Activated CD4-positive, alpha-beta T cell treated with anti-CD3 and anti-CD28 coated beads, Interleukin-2, amount 50 U/mL, for 1 hour (primary cell): ENCODE measurements around the gene POLN.
"Not testable (repeated sequence)": the region's sequence is repeated elsewhere in the genome, so short reads cannot be mapped to it uniquely, and the experiment has no call there.

Experiments used
- DNase-seq: peaks from one replicate; pipeline ENCODE4 v3.0.0-alpha.2; 2020

The POLN gene

GRCh38 chr4:2049381-2049780 lies 192.5 kb downstream of the POLN start:
- DNase-seq = no peak

DNA sequence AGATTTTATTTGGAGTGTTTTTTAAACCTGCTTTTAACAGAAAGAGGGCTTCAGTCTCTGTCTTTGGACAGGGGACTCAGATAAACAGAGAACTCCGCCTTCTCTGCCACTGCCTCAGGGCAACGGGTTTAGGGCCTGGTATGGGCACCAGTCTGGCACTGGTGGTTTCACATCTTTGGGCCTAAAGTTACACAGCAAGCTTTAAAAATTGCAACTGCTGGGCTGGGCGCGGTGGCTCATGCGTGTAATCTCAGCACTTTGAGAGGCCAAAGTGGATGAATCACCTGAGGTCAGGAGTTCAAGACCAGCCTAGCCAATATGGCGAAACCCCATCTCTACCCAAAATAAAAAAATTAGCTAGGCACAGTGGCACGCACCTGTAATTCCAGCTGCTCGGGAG lies 193.1 kb downstream of the POLN start:
- DNase-seq = no peak

GRCh38 chr4:2047781-2048581 lies 193.9 kb downstream of the POLN start:
- no peak for DNase-seq

GRCh38 chr4:2047031-2047660 lies 194.8 kb downstream of the POLN start:
- no peak for DNase-seq

DNA sequence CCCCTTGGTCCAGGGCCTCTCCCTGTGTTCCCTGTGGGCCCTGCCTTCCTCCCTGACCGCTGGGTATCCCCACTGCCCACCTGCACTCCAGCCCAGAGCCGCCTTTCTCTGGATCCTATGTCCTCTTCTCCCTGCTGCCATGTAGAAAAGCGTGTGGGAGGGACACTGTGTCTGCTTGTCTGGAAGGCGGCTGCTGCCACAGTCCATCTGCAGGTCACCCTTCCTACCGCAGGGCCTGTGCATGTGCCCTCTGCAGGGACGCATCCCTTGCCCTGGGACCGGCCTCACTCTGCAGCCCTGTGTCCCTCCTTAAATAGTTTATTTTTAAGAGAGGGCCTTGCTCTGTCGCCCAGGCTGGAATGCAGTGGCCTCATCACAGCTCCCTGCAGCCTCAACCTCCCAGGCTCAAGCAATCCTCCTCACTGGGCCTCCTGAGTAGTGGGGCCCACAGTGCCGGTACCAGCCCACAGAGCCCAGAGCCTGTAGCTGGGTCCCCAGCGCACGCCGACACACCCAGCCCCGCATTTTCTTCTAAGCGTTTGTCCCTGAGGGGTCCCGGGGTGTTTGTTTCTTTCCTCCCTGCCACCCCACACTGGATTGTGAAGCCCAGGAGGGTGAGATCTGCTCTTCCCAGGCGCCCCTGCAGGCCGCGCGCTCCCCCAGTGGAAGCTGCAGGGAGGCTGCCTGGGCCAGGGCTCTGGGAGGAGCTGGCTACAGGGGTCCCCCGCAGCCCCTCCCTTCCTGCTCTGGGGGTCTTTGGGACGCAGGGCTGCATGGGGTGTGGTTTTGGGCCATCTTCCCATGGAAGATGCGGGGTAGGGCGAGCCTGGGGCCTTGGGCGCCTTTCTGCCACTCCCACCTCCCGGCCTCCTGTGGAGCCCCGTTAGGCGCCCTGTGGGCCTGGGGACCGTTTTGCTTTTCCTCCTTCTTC lies 195.6 kb downstream of the POLN start:
- DNase-seq = no peak

DNA sequence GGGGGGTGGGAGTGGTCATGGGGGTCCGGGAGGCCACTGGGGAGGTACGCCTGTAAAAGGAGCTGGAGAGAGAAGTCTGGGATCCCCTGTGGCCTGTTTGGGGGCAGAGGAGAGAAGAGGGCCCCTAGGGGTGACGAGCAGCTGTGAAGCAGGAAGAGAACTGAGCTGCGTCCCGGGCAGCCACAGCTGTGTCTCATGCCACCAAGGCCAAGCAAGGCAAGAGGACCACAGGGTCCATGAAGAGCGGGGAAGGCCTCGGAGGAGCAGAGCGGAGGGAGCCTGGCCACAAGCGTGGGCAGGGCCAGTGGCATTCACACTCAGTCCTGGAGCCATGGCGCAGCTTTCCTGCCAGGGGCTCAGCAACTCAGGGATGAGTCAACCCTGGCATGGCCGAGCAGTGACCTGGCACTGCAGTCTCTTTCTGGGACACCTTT lies 196.4 kb downstream of the POLN start:
- no peak for DNase-seq

GRCh38 chr4:2044542-2045517 lies 197.1 kb downstream of the POLN start:
- no peak for DNase-seq

DNA sequence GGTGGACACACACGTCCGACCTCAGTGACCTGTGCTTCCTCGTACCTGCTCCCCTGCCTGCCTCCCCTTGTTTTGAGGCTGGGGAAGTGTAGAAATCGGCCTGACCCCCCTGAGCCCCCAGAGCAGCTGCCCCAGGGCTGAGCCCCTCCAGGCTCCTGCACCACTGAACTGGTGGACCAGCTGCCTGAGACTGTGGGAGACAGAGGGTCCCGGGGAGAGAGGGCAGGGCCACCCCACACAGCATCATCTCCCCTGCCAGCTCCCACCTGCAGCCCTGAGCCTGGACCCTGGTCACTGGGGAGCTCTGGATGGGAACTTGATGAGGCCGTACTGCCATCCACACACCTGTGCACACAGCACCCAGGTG lies 197.8 kb downstream of the POLN start:
- no peak for DNase-seq

DNA sequence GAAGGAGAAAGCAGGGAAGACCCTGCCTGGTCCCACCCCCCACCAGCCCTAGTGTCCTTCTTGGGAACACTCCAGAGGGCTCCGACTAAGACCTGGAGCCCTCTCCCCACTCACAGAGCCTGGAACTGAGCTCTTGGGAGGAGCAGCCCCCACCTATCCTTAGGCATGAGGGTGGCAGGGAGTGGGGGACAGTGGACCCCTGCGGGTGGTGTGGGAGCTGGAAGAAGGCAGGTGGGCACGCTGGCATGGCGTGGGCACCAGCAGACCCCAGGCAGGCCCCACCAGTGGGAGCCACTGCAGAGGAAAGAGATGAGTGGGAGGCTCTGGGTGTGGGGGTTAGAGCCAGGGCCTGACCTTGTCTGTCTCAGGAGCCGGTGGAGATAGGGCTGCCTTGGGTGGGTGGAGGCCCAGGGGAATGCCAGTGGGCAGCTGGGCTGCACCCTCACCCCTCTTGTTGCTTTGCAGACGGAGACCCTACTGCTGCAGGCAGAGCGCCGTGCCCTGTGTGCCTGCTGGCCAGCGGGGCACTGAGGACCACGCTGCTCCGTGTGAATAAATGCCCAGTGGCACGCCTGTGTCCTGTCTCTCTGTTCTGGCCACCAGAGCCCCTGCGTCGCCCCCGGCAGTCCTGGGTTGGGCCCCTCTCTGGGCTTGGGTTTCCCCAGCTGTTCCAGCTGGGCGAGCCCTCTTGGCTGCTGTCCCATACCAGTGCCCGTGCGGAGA lies 198.4 kb downstream of the POLN start:
- no peak for DNase-seq

DNA sequence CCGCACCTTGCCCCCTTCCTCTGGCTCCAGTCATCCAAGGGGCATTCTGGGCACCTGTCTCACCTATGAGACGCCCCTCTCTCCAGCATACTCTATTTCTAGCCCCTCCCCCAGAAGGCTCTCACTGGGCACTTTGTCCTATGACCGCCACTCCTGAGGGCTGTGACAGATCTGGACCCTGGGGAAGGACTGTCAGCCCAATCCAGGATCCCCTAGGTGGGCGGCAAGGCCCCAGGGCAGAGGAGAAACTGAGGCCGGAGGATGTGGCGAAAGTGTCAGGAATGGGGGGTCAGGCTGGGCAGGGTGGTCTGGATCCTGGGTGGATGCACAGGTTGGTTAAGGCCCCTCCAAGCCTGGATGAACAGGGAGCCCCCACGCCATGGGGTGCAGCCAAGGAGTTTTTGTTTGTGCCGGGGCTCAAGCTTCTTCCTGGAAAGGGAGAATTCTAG lies 198.9 kb downstream of the POLN start:
- DNase-seq = no peak

DNA sequence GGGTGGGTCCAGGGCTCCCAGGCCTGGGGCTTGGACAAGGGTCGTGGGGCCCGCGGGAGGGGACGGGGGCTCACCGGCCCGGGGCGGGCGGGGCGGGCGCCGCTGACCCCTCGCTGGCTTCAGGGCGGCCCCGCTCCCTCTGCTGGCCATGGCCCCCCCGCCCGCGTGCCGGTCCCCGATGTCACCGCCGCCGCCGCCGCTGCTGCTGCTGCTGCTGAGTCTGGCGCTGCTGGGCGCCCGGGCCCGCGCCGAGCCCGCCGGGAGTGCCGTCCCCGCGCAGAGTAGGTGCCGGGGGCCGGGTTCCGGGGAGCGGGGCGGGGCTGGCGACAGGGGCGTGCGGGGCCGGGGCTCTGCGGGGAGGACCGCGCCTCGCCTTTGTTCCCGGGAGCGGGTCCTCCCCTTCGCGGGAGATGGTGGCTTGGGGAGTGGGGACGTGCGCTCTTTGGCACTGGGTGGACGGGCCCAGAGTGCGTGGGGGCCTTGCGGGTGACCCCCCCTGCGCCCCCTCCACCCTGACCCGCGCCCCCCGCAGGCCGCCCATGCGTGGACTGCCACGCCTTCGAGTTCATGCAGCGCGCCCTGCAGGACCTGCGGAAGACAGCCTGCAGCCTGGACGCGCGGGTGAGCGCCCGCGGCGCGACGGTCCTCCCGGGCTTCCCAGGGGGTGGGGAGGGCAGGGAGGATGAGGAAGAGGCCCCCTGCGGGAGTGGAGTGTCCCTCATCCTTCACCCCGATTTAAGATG lies 199.5 kb downstream of the POLN start:
- DNase-seq = peak; percentile 46

DNA sequence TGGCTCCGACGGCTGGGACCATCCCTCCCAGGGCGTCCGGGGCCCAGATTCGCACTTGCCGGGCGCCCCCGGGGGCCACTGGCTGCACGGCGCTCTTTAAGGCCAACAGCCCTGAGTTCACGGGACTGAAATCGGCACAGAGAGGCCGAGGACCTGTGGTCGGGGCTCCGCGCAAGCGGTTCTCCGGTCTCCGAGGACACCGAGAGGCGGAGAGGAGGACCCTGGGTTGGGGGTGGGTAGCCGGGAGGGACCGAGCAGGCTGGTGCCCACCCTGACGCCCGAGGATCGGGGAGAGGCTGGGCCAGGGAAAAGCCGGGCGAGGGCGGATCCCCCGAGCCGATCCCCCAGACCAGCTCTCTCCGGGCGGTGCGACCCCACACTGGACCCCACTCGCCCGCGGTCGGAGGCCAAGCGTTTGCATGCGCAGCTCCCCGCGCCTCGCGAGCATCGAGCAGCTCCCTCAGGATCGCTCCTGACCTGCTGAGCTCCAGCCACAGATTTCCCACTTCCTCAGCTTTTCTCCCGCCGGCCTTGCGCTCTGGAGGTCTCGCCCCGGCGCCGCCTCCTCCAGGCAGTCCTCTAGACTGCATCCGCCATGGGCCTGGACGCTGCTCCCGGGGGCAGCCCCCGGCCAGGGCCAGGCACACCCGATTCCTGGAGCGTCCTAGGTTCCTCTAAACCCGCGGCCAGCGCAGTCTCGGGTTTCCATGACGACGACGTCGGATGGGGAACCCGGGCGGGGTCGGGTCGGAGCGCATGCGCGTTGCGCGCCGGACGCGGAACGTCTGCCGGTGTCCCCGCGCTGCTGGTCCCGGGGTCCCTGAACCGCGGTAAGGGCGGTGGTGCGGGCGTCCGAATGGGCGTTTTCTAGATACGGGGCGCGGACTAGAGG lies 200.4 kb downstream of the POLN start:
- DNase-seq = peak; percentile 78

DNA sequence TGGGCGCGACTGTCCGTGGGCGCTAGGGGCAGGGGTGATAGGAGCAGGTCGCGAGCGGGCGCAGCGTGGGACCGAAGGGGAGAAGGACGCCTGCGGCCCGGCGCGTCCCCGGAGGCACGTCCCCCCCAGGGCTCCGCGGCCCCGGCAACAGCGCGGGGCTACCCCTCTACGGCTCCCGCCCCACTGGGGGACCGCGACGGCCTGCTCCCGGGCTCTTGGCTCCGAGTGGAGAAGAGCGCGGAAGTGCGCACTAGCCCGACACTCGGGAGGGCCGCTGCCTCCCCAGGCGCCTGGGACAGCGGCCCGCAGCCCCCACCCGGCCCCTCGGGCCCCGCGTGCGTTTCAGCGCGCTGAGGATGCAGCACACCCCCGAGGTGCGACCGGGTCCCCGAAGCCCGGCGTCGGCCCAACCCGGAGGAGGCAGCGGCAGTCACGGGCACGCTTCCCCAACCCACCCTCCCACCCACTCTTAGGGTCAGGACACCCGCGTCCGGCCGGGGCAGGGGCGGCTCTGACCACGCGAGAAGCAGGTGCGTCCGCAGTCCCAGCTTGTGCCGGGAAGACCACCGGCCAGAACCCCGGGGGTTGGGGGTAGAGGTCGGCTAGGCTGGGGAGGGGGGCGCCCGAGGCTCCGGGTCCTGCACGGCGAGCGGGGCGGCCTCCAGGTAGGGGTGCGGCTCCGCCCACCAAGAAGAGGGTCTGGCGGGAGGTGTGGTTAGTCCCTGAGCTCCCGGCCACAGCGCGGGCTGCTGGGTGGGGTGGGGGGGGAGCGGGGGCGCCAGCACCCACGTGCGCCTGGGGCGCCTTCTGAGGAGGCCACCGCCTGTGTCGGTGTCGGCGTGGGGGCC lies 201.3 kb downstream of the POLN start:
- DNase-seq = no peak

DNA sequence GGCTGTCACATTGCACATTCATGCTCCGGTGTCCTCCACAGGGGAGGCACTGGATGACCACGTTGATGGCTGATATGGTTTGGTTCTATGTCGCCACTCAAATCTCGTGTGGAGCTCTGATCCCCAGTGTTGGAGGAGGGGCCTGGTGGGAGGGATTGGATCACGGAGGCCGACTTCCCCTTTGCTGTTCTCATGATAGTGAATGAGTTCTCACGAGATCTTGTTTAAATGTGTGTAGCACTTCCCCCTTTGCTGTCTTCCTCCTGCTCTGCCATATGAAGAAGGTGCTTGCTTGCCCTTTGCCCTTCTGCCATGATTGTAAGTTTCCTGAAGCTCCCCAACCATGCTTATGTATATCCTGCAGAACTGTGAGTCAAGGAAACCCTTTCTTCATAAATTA lies 205.1 kb downstream of the POLN start:
- no peak for DNase-seq

DNA sequence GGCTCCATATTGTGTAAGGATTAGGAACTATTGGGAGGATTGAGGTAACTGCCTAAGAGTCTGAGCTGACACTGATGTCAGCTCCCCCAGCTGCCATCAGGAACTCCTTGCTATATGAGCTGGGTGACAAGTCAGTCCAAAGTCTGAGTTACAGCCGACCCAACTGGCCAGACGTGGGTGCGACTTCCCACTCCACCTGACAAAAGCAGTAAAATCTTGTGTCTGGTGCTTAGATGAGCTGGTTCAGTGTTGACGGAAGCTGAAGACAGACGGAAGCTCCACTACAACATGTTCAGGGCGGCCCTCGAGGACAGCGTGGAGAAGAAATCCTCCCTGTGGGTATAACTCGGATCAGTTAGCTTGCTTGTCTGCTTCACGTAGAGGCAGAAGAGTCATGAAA lies 205.6 kb downstream of the POLN start:
- no peak for DNase-seq

GRCh38 chr4:2031161-2031560 lies 210.8 kb downstream of the POLN start:
- DNase-seq = not testable (repeated sequence)

DNA sequence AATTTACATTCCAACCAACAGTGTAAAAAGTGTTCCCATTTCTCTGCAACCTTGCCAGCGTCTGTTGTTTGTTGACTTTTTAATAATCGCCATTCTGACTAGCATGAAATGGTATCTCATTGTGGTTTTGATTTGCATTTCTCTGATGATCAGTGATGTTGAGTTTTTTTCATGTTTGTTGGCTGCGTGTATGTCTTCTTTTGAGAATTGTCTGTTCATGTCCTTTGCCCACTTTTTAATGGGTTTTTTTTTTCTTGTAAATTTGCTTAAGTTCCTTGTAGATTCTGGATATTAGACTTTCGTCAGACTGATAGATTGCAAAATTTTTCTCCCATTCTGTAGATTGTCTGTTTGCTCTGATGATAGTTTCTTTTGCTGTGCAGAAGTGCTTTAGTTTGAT lies 214.8 kb downstream of the POLN start:
- DNase-seq = not testable (repeated sequence)

DNA sequence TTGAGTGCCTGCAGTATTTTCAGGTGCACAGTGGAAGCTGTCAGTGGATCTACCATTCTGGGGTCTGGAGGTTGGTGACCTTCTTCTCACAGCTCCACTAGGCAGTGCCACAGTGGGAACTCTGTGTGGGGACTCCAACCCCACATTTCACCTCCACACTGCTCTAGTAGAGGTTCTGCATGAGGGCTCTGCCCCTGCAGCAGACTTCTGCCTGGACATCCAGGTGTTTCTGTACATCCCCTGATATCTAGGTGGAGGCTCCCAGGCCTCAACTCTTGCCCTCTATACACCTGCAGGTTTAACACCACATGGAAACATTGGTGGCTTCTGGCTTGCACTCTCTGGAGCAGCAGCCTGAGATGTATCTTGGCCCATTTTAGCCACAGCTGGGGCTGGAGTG lies 216.1 kb downstream of the POLN start:
- no peak for DNase-seq

GRCh38 chr4:2024683-2025082 lies 217.2 kb downstream of the POLN start:
- DNase-seq = no peak
